ENCODE results near the gene RBM42.

RBM42 gene

GRCh38 chr19:35655600-35655999 lies 26.8 kb downstream of the RBM42 start:
- no peak for TF ChIP-seq CTCF (IDR thresholded peaks at IDR 0.05; ENCODE audit: insufficient read depth, missing control alignments)
- no peak for DNase-seq (ENCODE audit: insufficient read length, low spot score)
- FAIRE-seq, result no peak

- no peak for TF ChIP-seq CTCF (IDR thresholded peaks at IDR 0.05; ENCODE audit: insufficient read depth, missing control alignments)
- no peak for FAIRE-seq
- no peak for DNase-seq (ENCODE audit: insufficient read length, low spot score)
Observed at GRCh38 chr19:35656700-35657099, 27.9 kb downstream of the RBM42 start.

GRCh38 chr19:35657904-35658700 lies 29.3 kb downstream of the RBM42 start:
- no peak for TF ChIP-seq CTCF (IDR thresholded peaks at IDR 0.05; ENCODE audit: insufficient read depth, missing control alignments)
- DNase-seq (ENCODE audit: insufficient read length, low spot score) (no peak), FAIRE-seq (no peak)

GRCh38 chr19:35661995-35662340 lies 33.1 kb downstream of the RBM42 start:
- TF ChIP-seq CTCF (IDR thresholded peaks at IDR 0.05; ENCODE audit: insufficient read depth, missing control alignments), result no peak
- no peak for FAIRE-seq

GRCh38 chr19:35663981-35664380 lies 35.1 kb downstream of the RBM42 start:
- DNase-seq (ENCODE audit: insufficient read length, low spot score) (no peak), FAIRE-seq (no peak)
- TF ChIP-seq CTCF (IDR thresholded peaks at IDR 0.05; ENCODE audit: insufficient read depth, missing control alignments), result no peak

More at GRCh38 chr19:35661995-35662340, 33.1 kb downstream of the RBM42 start:
- DNase-seq (ENCODE audit: insufficient read length, low spot score), result no peak

GRCh38 chr19:35665157-35665556 lies 36.3 kb downstream of the RBM42 start:
- FAIRE-seq (no peak), DNase-seq (ENCODE audit: insufficient read length, low spot score) (no peak)
- TF ChIP-seq CTCF (IDR thresholded peaks at IDR 0.05; ENCODE audit: insufficient read depth, missing control alignments), result no peak

- FAIRE-seq (no peak), DNase-seq (ENCODE audit: insufficient read length, low spot score) (no peak)
- TF ChIP-seq CTCF (IDR thresholded peaks at IDR 0.05; ENCODE audit: insufficient read depth, missing control alignments), result no peak
Observed at GRCh38 chr19:35665604-35666003, 36.8 kb downstream of the RBM42 start.
